Measurements from ENCODE around the gene TAF4.

TAF4 gene

GRCh38 chr20:61976644-61977418, 88.8 kb downstream of the TAF4 start:
- ChIA-PET CTCF (no interaction called here), POLR2A (no interaction called here)
- DNase-seq (ENCODE audit: extremely low spot score): no peak
- TF ChIP-seq ZNF384 (IDR thresholded peaks at IDR 0.05): no peak

DNA sequence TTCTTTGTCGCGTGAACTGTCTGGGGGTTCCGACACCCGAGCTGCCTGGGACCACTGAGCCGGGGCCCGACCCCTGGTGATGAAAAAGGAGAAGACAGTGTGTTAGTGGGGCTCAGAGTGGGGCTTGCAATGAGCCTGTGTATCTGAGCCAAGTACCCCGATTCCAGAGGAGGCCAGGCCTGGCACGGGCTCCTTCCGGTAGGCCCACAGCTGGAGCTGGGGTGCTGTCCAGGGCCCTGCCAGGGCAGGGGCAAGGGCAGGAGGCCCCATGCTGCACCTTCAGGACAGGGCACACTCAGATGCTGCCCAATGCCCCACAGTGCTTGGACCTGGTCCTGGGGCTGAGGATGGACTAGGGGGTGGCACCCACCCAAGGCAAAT, 89.4 kb downstream of the TAF4 start:
- ChIA-PET POLR2A (no interaction called here), CTCF (no interaction called here)
- TF ChIP-seq LEF1 (IDR thresholded peaks at IDR 0.05; ENCODE audit: borderline replicate concordance): no peak
- TF ChIP-seq CTBP1 (IDR thresholded peaks at IDR 0.05; ENCODE audit: borderline replicate concordance): no peak
- TF ChIP-seq ELF4 (IDR thresholded peaks at IDR 0.05): no peak
- TF ChIP-seq NFRKB (IDR thresholded peaks at IDR 0.05): no peak
- no peak for TF ChIP-seq ARNT (IDR thresholded peaks at IDR 0.05)
- TF ChIP-seq TARDBP (IDR thresholded peaks at IDR 0.05): no peak
- no peak for TF ChIP-seq SUZ12 (IDR thresholded peaks at IDR 0.05)
- DNase-seq (ENCODE audit: extremely low spot score): no peak

GRCh38 chr20:61975407-61976129, 90.1 kb downstream of the TAF4 start:
- no peak for TF ChIP-seq FOXA1 (IDR thresholded peaks at IDR 0.05)
- TF ChIP-seq L3MBTL2 (conservative IDR thresholded peaks at IDR 0.05): no peak
- TF ChIP-seq ARNT (IDR thresholded peaks at IDR 0.05): no peak
- TF ChIP-seq BHLHE40 (IDR thresholded peaks at IDR 0.05; ENCODE audit: borderline replicate concordance): no peak
- TF ChIP-seq HDGF (IDR thresholded peaks at IDR 0.05; ENCODE audit: borderline replicate concordance): no peak
- no peak for TF ChIP-seq SUZ12 (IDR thresholded peaks at IDR 0.05)
- TF ChIP-seq, protein P1, sequence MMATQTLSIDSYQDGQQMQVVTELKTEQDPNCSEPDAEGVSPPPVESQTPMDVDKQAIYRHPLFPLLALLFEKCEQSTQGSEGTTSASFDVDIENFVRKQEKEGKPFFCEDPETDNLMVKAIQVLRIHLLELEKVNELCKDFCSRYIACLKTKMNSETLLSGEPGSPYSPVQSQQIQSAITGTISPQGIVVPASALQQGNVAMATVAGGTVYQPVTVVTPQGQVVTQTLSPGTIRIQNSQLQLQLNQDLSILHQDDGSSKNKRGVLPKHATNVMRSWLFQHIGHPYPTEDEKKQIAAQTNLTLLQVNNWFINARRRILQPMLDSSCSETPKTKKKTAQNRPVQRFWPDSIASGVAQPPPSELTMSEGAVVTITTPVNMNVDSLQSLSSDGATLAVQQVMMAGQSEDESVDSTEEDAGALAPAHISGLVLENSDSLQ (IDR thresholded peaks at IDR 0.05): no peak
- no peak for TF ChIP-seq CTBP1 (IDR thresholded peaks at IDR 0.05; ENCODE audit: borderline replicate concordance)
- no peak for TF ChIP-seq TARDBP (IDR thresholded peaks at IDR 0.05)
- no peak for TF ChIP-seq LEF1 (IDR thresholded peaks at IDR 0.05; ENCODE audit: borderline replicate concordance)
- TF ChIP-seq SP1 (IDR thresholded peaks at IDR 0.05): no peak
- no peak for TF ChIP-seq FOXM1 (IDR thresholded peaks at IDR 0.05; ENCODE audit: borderline replicate concordance)
- no peak for TF ChIP-seq ELF4 (IDR thresholded peaks at IDR 0.05)
- POLR2A ChIA-PET: no interaction called here
- no peak for DNase-seq (ENCODE audit: extremely low spot score)
- CTCF ChIA-PET: no interaction called here

DNA sequence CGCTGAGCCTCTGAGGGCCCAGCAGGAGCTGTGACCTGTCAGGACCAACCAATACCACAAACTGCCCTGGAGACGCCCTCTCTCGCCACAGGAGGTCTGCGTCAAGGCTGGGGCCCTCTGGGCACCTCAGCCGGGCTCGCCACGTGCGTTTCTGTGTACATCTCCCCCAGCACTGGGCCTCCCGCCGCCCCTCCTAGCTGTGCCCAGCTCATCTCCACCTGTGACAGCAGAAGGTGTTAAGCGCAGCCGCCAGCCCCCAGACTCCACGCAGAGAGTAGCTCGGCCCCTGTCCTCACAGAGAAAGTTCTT, 91.4 kb downstream of the TAF4 start:
- DNase-seq (ENCODE audit: extremely low spot score): no peak
- CTCF ChIA-PET: interaction anchor here (0.7 kb wide), 1 partner anchor 120 kb away, joined by 3 read pairs; no protein-coding TSS in a partner anchor
- POLR2A ChIA-PET: no interaction called here
- TF ChIP-seq SP1 (IDR thresholded peaks at IDR 0.05): no peak
- TF ChIP-seq ARNT (IDR thresholded peaks at IDR 0.05): no peak
- TF ChIP-seq NFRKB (IDR thresholded peaks at IDR 0.05): no peak
- TF ChIP-seq CTBP1 (IDR thresholded peaks at IDR 0.05; ENCODE audit: borderline replicate concordance): no peak
- TF ChIP-seq LEF1 (IDR thresholded peaks at IDR 0.05; ENCODE audit: borderline replicate concordance): no peak
- TF ChIP-seq SUZ12 (IDR thresholded peaks at IDR 0.05): no peak
- no peak for TF ChIP-seq TARDBP (IDR thresholded peaks at IDR 0.05)
- no peak for TF ChIP-seq L3MBTL2 (conservative IDR thresholded peaks at IDR 0.05)
- TF ChIP-seq, protein P1 (IDR thresholded peaks at IDR 0.05): no peak
- TF ChIP-seq FOXK2 (IDR thresholded peaks at IDR 0.05): no peak
- no peak for TF ChIP-seq FOXA1 (IDR thresholded peaks at IDR 0.05)
- TF ChIP-seq BHLHE40 (IDR thresholded peaks at IDR 0.05; ENCODE audit: borderline replicate concordance): no peak
- no peak for TF ChIP-seq HDGF (IDR thresholded peaks at IDR 0.05; ENCODE audit: borderline replicate concordance)

DNA sequence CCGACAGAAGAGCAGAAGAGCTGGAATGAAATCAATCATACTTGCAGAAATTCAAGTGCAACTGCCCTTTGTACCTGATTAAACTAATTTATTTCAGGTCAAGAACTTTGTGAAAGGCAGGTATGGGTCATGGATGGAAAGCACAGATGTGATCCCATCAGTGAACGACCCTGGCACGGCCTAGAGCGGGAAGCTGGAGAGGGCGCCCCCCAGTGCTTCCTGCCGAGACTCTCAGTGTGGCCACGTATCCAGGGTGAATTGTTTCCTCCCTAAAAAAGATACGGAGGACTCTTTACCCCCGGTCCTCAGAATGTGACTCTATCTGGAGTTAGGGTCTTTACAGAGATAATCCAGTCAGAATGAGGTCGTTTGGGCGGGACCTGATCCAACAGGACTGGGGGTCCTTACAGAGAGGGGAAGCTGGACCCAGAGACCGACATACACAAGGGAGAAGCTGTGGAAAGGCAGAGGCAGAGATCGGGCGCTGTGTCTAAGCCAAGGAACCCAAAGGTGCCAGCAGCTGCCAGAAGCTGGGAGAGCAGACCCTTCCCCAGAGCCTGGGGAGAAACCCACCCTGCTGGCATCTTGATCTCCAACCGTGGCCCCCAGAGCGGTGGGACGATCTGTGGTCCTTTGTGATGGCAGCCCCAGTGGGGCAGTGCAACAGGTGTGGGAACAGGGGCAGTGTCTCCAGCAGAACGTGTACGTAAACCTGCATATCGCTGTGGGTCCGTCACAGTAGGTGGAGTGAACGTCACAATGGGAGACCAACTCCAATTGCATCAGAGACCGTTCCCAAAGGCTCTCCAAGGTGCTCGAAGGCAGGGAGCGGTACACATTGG, 91.9 kb downstream of the TAF4 start:
- CTCF ChIA-PET: interaction anchor here (0.7 kb wide), 1 partner anchor 121 kb away, joined by 3 read pairs; no protein-coding TSS in a partner anchor
- TF ChIP-seq TARDBP (IDR thresholded peaks at IDR 0.05): no peak
- TF ChIP-seq ARNT (IDR thresholded peaks at IDR 0.05): no peak
- no peak for TF ChIP-seq SUZ12 (IDR thresholded peaks at IDR 0.05)
- no peak for TF ChIP-seq LEF1 (IDR thresholded peaks at IDR 0.05; ENCODE audit: borderline replicate concordance)
- TF ChIP-seq NFRKB (IDR thresholded peaks at IDR 0.05): no peak
- no peak for TF ChIP-seq SP1 (IDR thresholded peaks at IDR 0.05)
- no peak for TF ChIP-seq ELF4 (IDR thresholded peaks at IDR 0.05)
- TF ChIP-seq FOXK2 (IDR thresholded peaks at IDR 0.05): no peak
- no peak for TF ChIP-seq HDGF (IDR thresholded peaks at IDR 0.05; ENCODE audit: borderline replicate concordance)
- TF ChIP-seq, protein P1 (IDR thresholded peaks at IDR 0.05): no peak
- TF ChIP-seq CTBP1 (IDR thresholded peaks at IDR 0.05; ENCODE audit: borderline replicate concordance): no peak
- no peak for TF ChIP-seq FOXA1 (IDR thresholded peaks at IDR 0.05)
- POLR2A ChIA-PET: no interaction called here
- no peak for DNase-seq (ENCODE audit: extremely low spot score)

Measured in HEK293T (cell line).